Body of pancreas (tissue), 4 donors: ENCODE data around the gene FOXP1. TPM values are rescaled to one million over a fixed set of nuclear protein-coding genes. Genes with fewer than 3 reads are reported as not detected.

Source experiments
- ATAC-seq: fragments of 150-250 bp; one replicate; pipeline ENCODE4 v1.9.1; 2016
- DNase-seq, 4 donors: peaks; one replicate each; pipeline ENCODE4 v3.0.0-alpha.2; 2019
- H3K27ac ChIP-seq, 4 donors: fragments of 200-600 bp; sonication (generic); 1 replicate in 3 of 4; 2 replicates in 1 of 4; pipeline versions ENCODE4 v1.5.1 to v1.6.1; 2016 to 2019; ENCODE audit warnings: mild to moderate bottlenecking in 1 of 4, mixed read lengths in 1 of 4, moderate library complexity in 1 of 4
- H3K27me3 ChIP-seq, 2 donors: fragments of 200-600 bp; sonication (generic); one replicate each; pipeline ENCODE4 v1.6.0; 2016; ENCODE audit warnings: mild to moderate bottlenecking in 1 of 2
- H3K36me3 ChIP-seq, 2 donors: fragments of 200-600 bp; sonication (generic); replicated peaks in 1 of 2; 2 replicates each; pipeline ENCODE4 v1.5.1; 2016; ENCODE audit warnings: low read depth in 2 of 2; ENCODE audit not compliant: insufficient read depth in 1 of 2
- H3K4me1 ChIP-seq: fragments of 200-600 bp; sonication (generic); one replicate; pipeline ENCODE4 v1.6.0; 2016
- H3K4me3 ChIP-seq, 2 donors: fragments of 200-600 bp; sonication (generic); 1 replicate in 1 of 2; 2 replicates in 1 of 2; pipeline ENCODE4 v1.5.1; 2016 to 2019
- H3K9me3 ChIP-seq, 3 donors: fragments of 200-600 bp; sonication (generic); 1 replicate in 2 of 3; 2 replicates in 1 of 3; pipeline ENCODE4 v1.5.1; 2016
- CTCF ChIP-seq, 7 experiments: fragments of 450-650 bp in 4 of 7; fragments of 200-600 bp in 3 of 7; sonication (generic) in 3 of 7; IDR thresholded peaks; one replicate each; pipeline ENCODE4 v1.5.1; 2016 to 2019; ENCODE audit warnings: antibody characterized with exemption in 7 of 7
- POLR2A ChIP-seq, 3 donors: fragments of 450-650 bp; IDR thresholded peaks; one replicate each; pipeline ENCODE4 v1.6.1; 2016; ENCODE audit warnings: antibody characterized with exemption in 3 of 3, mild to moderate bottlenecking in 2 of 3
- WGBS, 2 donors: methylation state at CpG; one replicate each; pipeline ENCODE4 v1.1.5; 2017; 5-methylcytosine and 5-hydroxymethylcytosine counted together
- intact Hi-C: fragments of 100-400 bp; cut with DNase I; formaldehyde crosslinking; loops from one replicate; pipeline ENCODE4 v1.15.1; 2023
- total RNA-seq, 2 donors: library from RNA; depleted of rRNA; stranded (reverse); fragments of >200 nt; gene quantifications; one replicate each; pipeline ENCODE4 v1.1.0, GENCODE V29; 2016

The FOXP1 gene
- total RNA-seq, 2 donors from 2014 or later, result 85.7 to 86.1 TPM

- intact Hi-C loops, result no loop called here
- ATAC-seq, result peak; percentile 18
- Histone ChIP-seq H3K27ac (peak overlapping the region; percentile 4 to 67 (median 62)), H3K27me3 (no peaks in the 10 kb centered on the region), H3K4me1 (peaks cover 57% of the 10 kb centered on the region), H3K4me3 (no peak overlapping the region), H3K36me3 (peaks cover 0 to 7% of the 10 kb centered on the region in 2 donors), H3K9me3 (no peaks in the 10 kb centered on the region)
- DNase-seq, result no peak
- WGBS, 2 donors, result 85 to 87% methylated on average over 3 of the region's 3 CpGs
- TF ChIP-seq POLR2A (IDR thresholded peaks at IDR 0.05) (no peak), CTCF (IDR thresholded peaks at IDR 0.05) (no peak)
Observed at GRCh38 chr3:71010726-71011455, 572.6 kb downstream of the FOXP1 start.

- 41 to 48% methylated on average over 7 of the region's 7 CpGs for WGBS, 2 donors
- no peak for TF ChIP-seq CTCF (IDR thresholded peaks at IDR 0.05)
- no peak for TF ChIP-seq POLR2A (IDR thresholded peaks at IDR 0.05)
- Histone ChIP-seq H3K4me1 (peaks cover 56% of the 10 kb centered on the region), H3K36me3 (no peaks in the 10 kb centered on the region), H3K27me3 (no peaks in the 10 kb centered on the region), H3K9me3 (no peaks in the 10 kb centered on the region), H3K27ac (peak overlapping the region in 3 of 4 donors; percentile 42 to 51 (median 43)), H3K4me3 (no peak overlapping the region)
- ATAC-seq (no peak), DNase-seq (no peak)
- intact Hi-C loops, result loop anchor here (10.0 kb wide), 1 partner anchor 586 kb away; no protein-coding TSS in a partner anchor
Observed at GRCh38 chr3:71008350-71008935, 575.1 kb downstream of the FOXP1 start.

GRCh38 chr3:71006810-71007785 lies 576.4 kb downstream of the FOXP1 start:
- Histone ChIP-seq H3K4me3 (no peak overlapping the region), H3K36me3 (no peaks in the 10 kb centered on the region), H3K4me1 (peaks cover 51% of the 10 kb centered on the region), H3K27ac (peak overlapping the region in 3 of 4 donors; percentile 42 to 51 (median 43)), H3K9me3 (no peaks in the 10 kb centered on the region), H3K27me3 (no peaks in the 10 kb centered on the region)
- ATAC-seq (peak; percentile 67), DNase-seq (peak; percentile 22 to 48 (median 35))
- TF ChIP-seq CTCF (IDR thresholded peaks at IDR 0.05) (peak; percentile 30 to 67 (median 49)), POLR2A (IDR thresholded peaks at IDR 0.05) (no peak)
- WGBS, 2 donors, result 38 to 42% methylated on average over 9 of the region's 9 CpGs
- intact Hi-C loops, result loop anchor here (10.0 kb wide), 1 partner anchor 588 kb away; no protein-coding TSS in a partner anchor

- ATAC-seq (no peak), DNase-seq (no peak)
- Histone ChIP-seq H3K27me3 (no peaks in the 10 kb centered on the region), H3K9me3 (no peaks in the 10 kb centered on the region), H3K27ac (peak overlapping the region in 2 of 4 donors; percentile 10 to 51), H3K4me1 (peaks cover 38% of the 10 kb centered on the region), H3K4me3 (no peak overlapping the region), H3K36me3 (no peaks in the 10 kb centered on the region)
- 45 to 47% methylated on average over 10 of the region's 10 CpGs for WGBS, 2 donors
- intact Hi-C loops, result loop anchor here (10.0 kb wide), 1 partner anchor 589 kb away; no protein-coding TSS in a partner anchor
- TF ChIP-seq CTCF (IDR thresholded peaks at IDR 0.05) (no peak), POLR2A (IDR thresholded peaks at IDR 0.05) (no peak)
Observed at GRCh38 chr3:71005702-71006321, 577.7 kb downstream of the FOXP1 start.
